Measurements from ENCODE around the gene SEC16A.
"Not testable (repeated sequence)": the region's sequence is repeated elsewhere in the genome, so short reads cannot be mapped to it uniquely, and the experiment has no call there.

Gene SEC16A

GRCh38 chr9:136422876-136423275 is 60.0 kb downstream of the SEC16A start:
- DNase-seq, result no peak

GRCh38 chr9:136421791-136422190 is 61.0 kb downstream of the SEC16A start:
- DNase-seq, result no peak

- no peak for DNase-seq
Observed at GRCh38 chr9:136419092-136419420, 63.8 kb downstream of the SEC16A start.

- DNase-seq, result no peak
Observed at GRCh38 chr9:136418182-136419091, 64.4 kb downstream of the SEC16A start.

- no peak for DNase-seq
Observed at GRCh38 chr9:136416914-136417313, 65.9 kb downstream of the SEC16A start.

- DNase-seq, result no peak
Observed at GRCh38 chr9:136416427-136416826, 66.4 kb downstream of the SEC16A start.

GRCh38 chr9:136412962-136413361 is 69.9 kb downstream of the SEC16A start:
- DNase-seq, result no peak

- DNase-seq, result no peak
Observed at GRCh38 chr9:136411378-136411777, 71.5 kb downstream of the SEC16A start.

GRCh38 chr9:136410500-136411287 is 72.1 kb downstream of the SEC16A start, which contains the start of the genes ENTR1 and PMPCA:
Gene ENTR1, minus strand, starts transcription at chr9:136410614. Its CDS starts 217 bp downstream, at chr9:136410397.
Gene PMPCA, plus strand, starts transcription at chr9:136410658. Its CDS starts 11 bp downstream, at chr9:136410669.
- peak; percentile 95 to 96 for DNase-seq

- DNase-seq, result peak; percentile 52 to 59
Observed at GRCh38 chr9:136409557-136410455, 73.0 kb downstream of the SEC16A start.

- DNase-seq, result no peak
Observed at GRCh38 chr9:136407911-136408310, 74.9 kb downstream of the SEC16A start.

GRCh38 chr9:136407061-136407460 is 75.8 kb downstream of the SEC16A start:
- DNase-seq, result not testable (repeated sequence)

- not testable (repeated sequence) for DNase-seq
Observed at GRCh38 chr9:136405904-136406303, 76.9 kb downstream of the SEC16A start.

- DNase-seq, result no peak
Observed at GRCh38 chr9:136405481-136405880, 77.4 kb downstream of the SEC16A start.

- DNase-seq, result no peak
Observed at GRCh38 chr9:136404801-136405136, 78.1 kb downstream of the SEC16A start.

GRCh38 chr9:136403915-136404800 is 78.7 kb downstream of the SEC16A start:
- DNase-seq, result no peak

- no peak for DNase-seq
Observed at GRCh38 chr9:136403538-136403914, 79.3 kb downstream of the SEC16A start.

- DNase-seq, result no peak
Observed at GRCh38 chr9:136402067-136402466, 80.8 kb downstream of the SEC16A start.

GRCh38 chr9:136401173-136401922 is 81.5 kb downstream of the SEC16A start:
- DNase-seq, result no peak

GRCh38 chr9:136400038-136400834 is 82.6 kb downstream of the SEC16A start, which contains the start of gene SNAPC4:
Gene SNAPC4, minus strand, starts transcription at chr9:136400170. Its CDS starts 1,742 bp downstream, at chr9:136398428.
- DNase-seq, result peak; percentile 90 to 92
